Islet precursor cell (in vitro differentiated cells): ENCODE measurements around the gene KRT14.
"Not testable (repeated sequence)": the region's sequence is repeated elsewhere in the genome, so short reads cannot be mapped to it uniquely, and the experiment has no call there.

ENCODE experiments used
- DNase-seq: peaks from one replicate; pipeline ENCODE4 v3.0.0-alpha.2; 2018

The KRT14 gene

GRCh38 chr17:41600318-41600717, 13.6 kb upstream of the KRT14 start:
- DNase-seq: no peak

- DNase-seq: no peak
Measured at GRCh38 chr17:41599680-41600079, 13.0 kb upstream of the KRT14 start.

GRCh38 chr17:41595585-41595984, 8.9 kb upstream of the KRT14 start:
- peak; percentile 44 for DNase-seq

GRCh38 chr17:41594363-41594915, 7.7 kb upstream of the KRT14 start:
- DNase-seq: no peak

- peak; percentile 56 for DNase-seq
Measured at GRCh38 chr17:41593306-41593981, 6.7 kb upstream of the KRT14 start.

GRCh38 chr17:41592601-41593305, 6.1 kb upstream of the KRT14 start:
- DNase-seq: peak; percentile 54

GRCh38 chr17:41589301-41589700, 2.6 kb upstream of the KRT14 start:
- no peak for DNase-seq

GRCh38 chr17:41588126-41588810, 1.6 kb upstream of the KRT14 start:
- no peak for DNase-seq

GRCh38 chr17:41585301-41586056, 1.2 kb downstream of the KRT14 start:
- no peak for DNase-seq

- DNase-seq: not testable (repeated sequence)
Measured at GRCh38 chr17:41584331-41584927, 2.3 kb downstream of the KRT14 start.

GRCh38 chr17:41583137-41584127, 3.3 kb downstream of the KRT14 start:
- no peak for DNase-seq

GRCh38 chr17:41582061-41582968, 4.4 kb downstream of the KRT14 start:
- DNase-seq: not testable (repeated sequence)

- no peak for DNase-seq
Measured at GRCh38 chr17:41581366-41582060, 5.2 kb downstream of the KRT14 start.

- no peak for DNase-seq
Measured at GRCh38 chr17:41580687-41581365, 5.9 kb downstream of the KRT14 start.

GRCh38 chr17:41580244-41580575, 6.5 kb downstream of the KRT14 start:
- no peak for DNase-seq

- peak; percentile 97 for DNase-seq
Measured at GRCh38 chr17:41579484-41580243, 7.0 kb downstream of the KRT14 start.

GRCh38 chr17:41578971-41579370, 7.7 kb downstream of the KRT14 start:
- no peak for DNase-seq

GRCh38 chr17:41578538-41578937, 8.2 kb downstream of the KRT14 start:
- DNase-seq: no peak
